ENCODE measurements around the gene PECR. TPM values are rescaled to one million over a fixed set of nuclear protein-coding genes. Genes with fewer than 3 reads are reported as not detected.

The PECR gene
- total and polyA plus RNA-seq, 10 donors: 5.0 to 16.9 (median 9.9) TPM

DNA sequence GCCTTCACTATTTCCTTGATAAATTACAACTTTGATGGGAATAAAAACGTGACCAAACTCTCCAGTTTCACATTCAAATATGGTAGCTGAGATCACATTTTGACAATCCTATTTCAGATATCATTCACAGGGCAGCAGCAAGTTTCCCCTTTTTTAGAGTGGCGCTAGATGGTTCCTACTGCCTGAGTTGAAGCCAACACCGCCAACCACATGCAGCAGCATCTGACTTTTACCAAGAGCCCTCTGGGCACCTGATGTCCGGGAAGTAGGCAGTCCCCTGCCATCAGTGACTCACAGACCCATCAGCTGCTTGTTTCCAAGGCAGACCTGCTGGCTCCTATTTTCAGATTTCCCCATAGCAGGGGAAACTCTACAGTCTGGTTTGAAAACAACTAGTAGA lies 64.2 kb downstream of the PECR start:
- Histone ChIP-seq H3K27me3 (replicated peaks in 1 of 7) (no peaks in the 10 kb centered on the region), H3K27ac (no peak overlapping the region), H3K4me1 (peaks cover 3 to 42% (median 23%) of the 10 kb centered on the region in 6 donors), H3K4me3 (no peak overlapping the region), H3K36me3 (peaks cover 0 to 9% (median 0%) of the 10 kb centered on the region in 6 donors), H3K9me3 (no peaks in the 10 kb centered on the region)
- intact Hi-C loops (cut with DNase I; ENCODE audit: low total_unique reads): loop anchor here (10.0 kb wide), 1 partner anchor 63 kb away; no protein-coding TSS in a partner anchor
- no peak for DNase-seq
- WGBS, 5 donors: 54 to 73% (median 62%) methylated on average over 4 of the region's 4 CpGs
- TF ChIP-seq, protein P1, sequence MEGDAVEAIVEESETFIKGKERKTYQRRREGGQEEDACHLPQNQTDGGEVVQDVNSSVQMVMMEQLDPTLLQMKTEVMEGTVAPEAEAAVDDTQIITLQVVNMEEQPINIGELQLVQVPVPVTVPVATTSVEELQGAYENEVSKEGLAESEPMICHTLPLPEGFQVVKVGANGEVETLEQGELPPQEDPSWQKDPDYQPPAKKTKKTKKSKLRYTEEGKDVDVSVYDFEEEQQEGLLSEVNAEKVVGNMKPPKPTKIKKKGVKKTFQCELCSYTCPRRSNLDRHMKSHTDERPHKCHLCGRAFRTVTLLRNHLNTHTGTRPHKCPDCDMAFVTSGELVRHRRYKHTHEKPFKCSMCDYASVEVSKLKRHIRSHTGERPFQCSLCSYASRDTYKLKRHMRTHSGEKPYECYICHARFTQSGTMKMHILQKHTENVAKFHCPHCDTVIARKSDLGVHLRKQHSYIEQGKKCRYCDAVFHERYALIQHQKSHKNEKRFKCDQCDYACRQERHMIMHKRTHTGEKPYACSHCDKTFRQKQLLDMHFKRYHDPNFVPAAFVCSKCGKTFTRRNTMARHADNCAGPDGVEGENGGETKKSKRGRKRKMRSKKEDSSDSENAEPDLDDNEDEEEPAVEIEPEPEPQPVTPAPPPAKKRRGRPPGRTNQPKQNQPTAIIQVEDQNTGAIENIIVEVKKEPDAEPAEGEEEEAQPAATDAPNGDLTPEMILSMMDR (IDR thresholded peaks at IDR 0.05 in 8 of 11, conservative IDR thresholded peaks at IDR 0.05 in 3 of 11): no peak
- no peak for TF ChIP-seq POLR2A (IDR thresholded peaks at IDR 0.05)
- no peak for TF ChIP-seq POLR2AphosphoS5 (IDR thresholded peaks at IDR 0.05)

DNA sequence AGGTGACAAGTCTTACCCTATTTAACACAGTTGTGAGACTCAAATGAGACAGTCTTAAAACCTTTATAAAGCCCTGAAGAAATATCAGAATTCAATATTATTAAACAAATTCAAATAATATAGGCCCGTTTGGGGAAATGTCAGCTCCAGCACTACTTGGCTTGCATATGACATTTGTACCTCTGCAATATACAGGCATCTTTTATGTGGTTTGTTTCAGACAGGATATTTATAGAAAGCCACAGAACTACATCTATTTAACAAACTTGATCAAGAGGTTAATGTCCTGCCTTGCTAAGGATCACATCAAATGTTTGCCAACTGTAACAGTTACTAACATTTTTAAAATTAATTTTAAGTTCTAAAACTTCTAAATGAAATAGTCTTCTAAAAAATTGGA lies 65.0 kb downstream of the PECR start:
- Histone ChIP-seq H3K36me3 (peaks cover 0 to 4% (median 0%) of the 10 kb centered on the region in 6 donors), H3K27ac (peak overlapping the region in 4 of 8 donors; percentile 25 to 52 (median 30)), H3K27me3 (replicated peaks in 1 of 7) (no peaks in the 10 kb centered on the region), H3K4me1 (peaks cover 3 to 48% (median 28%) of the 10 kb centered on the region in 6 donors), H3K9me3 (no peaks in the 10 kb centered on the region), H3K4me3 (no peak overlapping the region)
- 22 to 44% (median 29%) methylated on average over 1 of the region's 1 CpG for WGBS, 5 donors
- no peak for TF ChIP-seq POLR2AphosphoS5 (IDR thresholded peaks at IDR 0.05)
- no peak for TF ChIP-seq POLR2A (IDR thresholded peaks at IDR 0.05)
- TF ChIP-seq, protein P1 (IDR thresholded peaks at IDR 0.05 in 8 of 11, conservative IDR thresholded peaks at IDR 0.05 in 3 of 11): no peak
- no peak for DNase-seq
- intact Hi-C loops (cut with DNase I; ENCODE audit: low total_unique reads): loop anchor here (10.0 kb wide), 1 partner anchor 62 kb away; no protein-coding TSS in a partner anchor

DNA sequence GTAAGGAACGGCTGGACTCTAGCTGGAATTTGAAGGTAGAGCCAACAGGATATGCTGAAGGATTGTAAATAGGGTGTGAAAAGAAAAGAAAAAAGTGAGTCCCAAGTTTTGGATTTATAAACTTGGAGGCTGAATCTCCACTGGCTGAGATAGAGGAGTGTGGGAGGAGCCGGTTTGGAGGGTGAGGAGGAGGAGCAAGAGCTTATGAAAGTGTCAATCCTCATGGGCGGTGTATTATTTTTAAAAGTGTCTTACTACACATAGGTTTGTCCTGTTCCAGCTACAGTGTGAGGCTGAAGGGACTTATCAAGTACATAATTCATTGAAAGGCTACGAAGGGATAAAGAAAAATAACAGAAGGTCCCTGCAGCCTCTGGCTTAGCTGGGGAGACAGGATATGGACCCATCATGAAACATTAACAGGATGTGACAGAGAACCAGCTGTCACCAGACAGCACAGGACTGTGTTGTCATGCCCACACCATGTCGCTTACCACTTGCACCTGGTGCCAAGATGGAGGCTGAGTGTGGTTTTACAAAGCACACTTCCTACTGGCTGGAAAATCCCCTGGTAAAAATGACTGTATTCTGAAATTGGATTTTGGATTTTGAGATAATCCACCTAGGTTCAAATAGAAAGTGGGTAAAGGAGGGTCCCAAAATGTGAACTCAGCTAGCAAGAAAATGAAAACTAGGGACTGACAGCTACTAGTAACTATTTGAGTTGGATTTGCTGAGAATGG lies 65.7 kb downstream of the PECR start:
- intact Hi-C loops (cut with DNase I; ENCODE audit: low total_unique reads): loop anchor here (10.0 kb wide), 1 partner anchor 61 kb away; no protein-coding TSS in a partner anchor
- Histone ChIP-seq H3K9me3 (no peaks in the 10 kb centered on the region), H3K27ac (peak overlapping the region in 5 of 8 donors; percentile 25 to 52 (median 35)), H3K4me3 (no peak overlapping the region), H3K36me3 (no peaks in the 10 kb centered on the region), H3K27me3 (replicated peaks in 1 of 7) (no peaks in the 10 kb centered on the region), H3K4me1 (peaks cover 3 to 48% (median 28%) of the 10 kb centered on the region in 6 donors)
- 47 to 62% (median 51%) methylated on average over 5 of the region's 5 CpGs for WGBS, 5 donors
- no peak for DNase-seq
- TF ChIP-seq POLR2AphosphoS5 (IDR thresholded peaks at IDR 0.05) (no peak), POLR2A (IDR thresholded peaks at IDR 0.05) (no peak)
- TF ChIP-seq, protein P1 (IDR thresholded peaks at IDR 0.05 in 8 of 11, conservative IDR thresholded peaks at IDR 0.05 in 3 of 11): no peak

DNA sequence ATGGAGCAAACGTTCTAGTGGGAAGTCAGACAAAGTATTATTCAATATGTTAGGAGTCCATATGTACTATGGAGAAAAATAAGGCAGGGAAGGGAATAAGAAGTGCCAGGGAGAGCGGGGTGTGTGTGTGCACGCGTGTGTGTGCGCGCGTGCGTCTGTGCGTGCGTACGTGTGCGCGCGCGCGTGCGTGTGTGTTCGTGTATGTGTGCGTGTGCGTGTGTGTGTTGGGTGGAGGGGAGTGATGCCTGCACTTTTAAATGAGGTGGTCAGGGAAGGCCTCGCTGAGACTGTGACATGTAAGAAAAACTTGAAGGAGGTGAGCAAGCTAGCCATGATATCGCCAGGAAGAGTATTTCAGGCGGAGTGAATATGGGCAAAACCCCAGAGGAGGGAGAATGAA lies 66.6 kb downstream of the PECR start:
- intact Hi-C loops (cut with DNase I; ENCODE audit: low total_unique reads): loop anchor here (10.0 kb wide), 1 partner anchor 60 kb away; no protein-coding TSS in a partner anchor
- H3K4me3 ChIP-seq: no peak overlapping the region
- TF ChIP-seq POLR2A (IDR thresholded peaks at IDR 0.05) (no peak), POLR2AphosphoS5 (IDR thresholded peaks at IDR 0.05) (no peak)
- TF ChIP-seq, protein P1 (IDR thresholded peaks at IDR 0.05 in 8 of 11, conservative IDR thresholded peaks at IDR 0.05 in 3 of 11): no peak
- no peak overlapping the region for H3K27ac ChIP-seq
- no peaks in the 10 kb centered on the region for H3K27me3 ChIP-seq (replicated peaks in 1 of 7)
- WGBS, 5 donors: 87 to 92% (median 91%) methylated on average over 23 of the region's 23 CpGs
- H3K4me1 ChIP-seq: peaks cover 3 to 48% (median 28%) of the 10 kb centered on the region in 6 donors
- no peak for DNase-seq
- H3K36me3 ChIP-seq: no peaks in the 10 kb centered on the region
- H3K9me3 ChIP-seq: no peaks in the 10 kb centered on the region

All from spleen (tissue), 11 donors.